Stomach (tissue), 4 donors: Measurements from ENCODE around the gene DNAJC11.

Experiments used
- CTCF ChIP-seq, 7 experiments: fragments of 450-650 bp in 4 of 7; fragments of 200-600 bp in 3 of 7; sonication (generic) in 3 of 7; IDR thresholded peaks; one replicate each; pipeline ENCODE4 v1.5.1; 2016 to 2019; ENCODE audit warnings: antibody characterized with exemption in 7 of 7, control low read depth in 2 of 7, mild to moderate bottlenecking in 1 of 7
- POLR2A ChIP-seq, 4 donors: fragments of 450-650 bp; IDR thresholded peaks; one replicate each; pipeline ENCODE4 v1.6.1; 2016; ENCODE audit warnings: antibody characterized with exemption in 4 of 4, control low read depth in 2 of 4, mild to moderate bottlenecking in 1 of 4, moderate library complexity in 1 of 4

GRCh38 chr1:6672558-6672957 lies 29.1 kb downstream of the DNAJC11 start:
- TF ChIP-seq CTCF (IDR thresholded peaks at IDR 0.05), result no peak
- TF ChIP-seq POLR2A (IDR thresholded peaks at IDR 0.05), result no peak
